Endodermal cell (in vitro differentiated cells): Measurements from ENCODE around the gene PYY. TPM values are rescaled to one million over a fixed set of nuclear protein-coding genes. Genes with fewer than 3 reads are reported as not detected.
"Not testable (repeated sequence)": the region's sequence is repeated elsewhere in the genome, so short reads cannot be mapped to it uniquely, and the experiment has no call there.

ENCODE experiments used
- DNase-seq: peaks from one replicate; pipeline ENCODE4 v3.0.0-alpha.2; 2017
- H3K27ac ChIP-seq: 2 replicates; pipeline ENCODE4 v1.5.1; 2013; ENCODE audit warnings: mild to moderate bottlenecking, low read depth, low read length, moderate library complexity
- H3K27me3 ChIP-seq: 2 replicates; pipeline ENCODE4 v1.6.1; 2013; ENCODE audit warnings: mild to moderate bottlenecking, low read length, moderate library complexity; ENCODE audit not compliant: insufficient read depth, control insufficient read depth, poor library complexity, severe bottlenecking
- H3K36me3 ChIP-seq: 2 replicates; pipeline ENCODE4 v1.7.0; 2013; ENCODE audit warnings: mild to moderate bottlenecking, low read length, moderate library complexity; ENCODE audit not compliant: control insufficient read depth, insufficient read depth
- H3K4me1 ChIP-seq: one replicate; pipeline ENCODE4 v1.7.0; 2013; ENCODE audit warnings: low read length; ENCODE audit not compliant: control insufficient read depth, insufficient read depth
- H3K4me3 ChIP-seq: 2 replicates; pipeline ENCODE4 v1.5.1; 2013; ENCODE audit warnings: mild to moderate bottlenecking, low read length, moderate library complexity
- H3K9ac ChIP-seq: 2 replicates; pipeline ENCODE4 v1.6.1; 2013; ENCODE audit warnings: mild to moderate bottlenecking, low read length, moderate library complexity; ENCODE audit not compliant: poor library complexity, severe bottlenecking; ENCODE audit errors: extremely low read depth
- H3K9me3 ChIP-seq: 2 replicates; pipeline ENCODE4 v1.6.1; 2013; ENCODE audit warnings: mild to moderate bottlenecking, low read length, moderate library complexity; ENCODE audit not compliant: control insufficient read depth
- H3K27ac Mint-ChIP-seq: 2 replicates; pipeline ENCODE4 v1.8.0; 2020; ENCODE audit warnings: mixed read lengths
- H3K27me3 Mint-ChIP-seq: 2 replicates; pipeline ENCODE4 v1.8.0; 2021; ENCODE audit warnings: mild to moderate bottlenecking, mixed read lengths; ENCODE audit not compliant: insufficient read depth
- H3K36me3 Mint-ChIP-seq: 2 replicates; pipeline ENCODE4 v1.8.0; 2020; ENCODE audit warnings: low read depth, mixed read lengths
- H3K4me1 Mint-ChIP-seq: 2 replicates; pipeline ENCODE4 v1.8.0; 2020; ENCODE audit warnings: mixed read lengths
- H3K4me3 Mint-ChIP-seq: 2 replicates; pipeline ENCODE4 v1.8.0; 2020; ENCODE audit warnings: mild to moderate bottlenecking, moderate library complexity, mixed read lengths
- H3K9me3 Mint-ChIP-seq: 2 replicates; pipeline ENCODE4 v1.8.0; 2020; ENCODE audit warnings: mild to moderate bottlenecking, mixed read lengths
- CTCF ChIP-seq: fragments of 200-600 bp; sonication (generic); conservative IDR thresholded peaks from 2 replicates; pipeline ENCODE4 v1.5.0; 2021; ENCODE audit warnings: antibody characterized with exemption, mild to moderate bottlenecking
- WGBS, 2 experiments: methylation state at CpG; one replicate each; pipeline versions ENCODE4 v1.1.5 to v1.1.7; 2013; ENCODE audit warnings: missing lambda C conversion rate in 2 of 2, mixed read lengths in 1 of 2; ENCODE audit not compliant: insufficient coverage in 1 of 2, insufficient read length in 1 of 2; 5-methylcytosine and 5-hydroxymethylcytosine counted together
- total RNA-seq, 2 donors: library from RNA; stranded (reverse); fragmentation: NEBNext Ultra II Directional in 1 of 2; extraction: Animal tissue kit (Norgen Biotek cat#: 25700) in 1 of 2; gene quantifications; 2 replicates in 1 of 2; 3 replicates in 1 of 2; pipeline ENCODE4 v1.2.1, GENCODE V29; 2021

PYY gene
- total RNA-seq, 2 donors from 2014 or later, result 1.3 to 1.4 TPM

GRCh38 chr17:43998552-43998951 lies 44.8 kb upstream of the PYY start:
- no peaks in the 10 kb centered on the region for H3K36me3 ChIP-seq
- no peak overlapping the region for H3K27ac ChIP-seq
- H3K9me3 ChIP-seq, result no peaks in the 10 kb centered on the region
- no peak for DNase-seq
- Mint-ChIP-seq H3K27ac (no peak overlapping the region), H3K36me3 (no peaks in the 10 kb centered on the region), H3K4me1 (peaks cover 4% of the 10 kb centered on the region), H3K27me3 (peaks cover 38% of the 10 kb centered on the region), H3K9me3 (no peaks in the 10 kb centered on the region), H3K4me3 (no peak overlapping the region)
- H3K4me1 ChIP-seq, result no peaks in the 10 kb centered on the region
- no peak for TF ChIP-seq CTCF
- H3K27me3 ChIP-seq, result peaks cover 21% of the 10 kb centered on the region
- no peak overlapping the region for H3K4me3 ChIP-seq
- 77 to 86% methylated on average over 3 of the region's 3 CpGs for WGBS, 2 experiments
- no peak overlapping the region for H3K9ac ChIP-seq

- not testable (repeated sequence) for H3K36me3 Mint-ChIP-seq, H3K9ac ChIP-seq, H3K27ac Mint-ChIP-seq, H3K4me1 Mint-ChIP-seq, DNase-seq, H3K9me3 ChIP-seq, H3K9me3 Mint-ChIP-seq, H3K4me3 ChIP-seq, H3K27ac ChIP-seq, H3K27me3 ChIP-seq, H3K4me1 ChIP-seq, H3K4me3 Mint-ChIP-seq, H3K36me3 ChIP-seq
- peaks cover 31% of the 10 kb centered on the region for H3K27me3 Mint-ChIP-seq
- WGBS, 2 experiments, result 96 to 97% methylated on average over 5 of the region's 5 CpGs
Observed at GRCh38 chr17:43997180-43997579, 43.4 kb upstream of the PYY start.

GRCh38 chr17:43995150-43995471 lies 41.4 kb upstream of the PYY start:
- Histone ChIP-seq H3K27ac (no peak overlapping the region), H3K4me1 (no peaks in the 10 kb centered on the region), H3K4me3 (peak overlapping the region; percentile 56), H3K27me3 (peaks cover 6% of the 10 kb centered on the region), H3K9ac (no peak overlapping the region), H3K36me3 (no peaks in the 10 kb centered on the region), H3K9me3 (no peaks in the 10 kb centered on the region)
- 25 to 43% methylated on average over 4 to 11 of the region's 12 CpGs for WGBS, 2 experiments
- Mint-ChIP-seq H3K9me3 (no peaks in the 10 kb centered on the region), H3K4me3 (peak overlapping the region; percentile 42), H3K36me3 (no peaks in the 10 kb centered on the region), H3K4me1 (peaks cover 4% of the 10 kb centered on the region), H3K27ac (no peak overlapping the region), H3K27me3 (peaks cover 20% of the 10 kb centered on the region)
- TF ChIP-seq CTCF, result no peak
- DNase-seq, result no peak
